Stimulated activated CD8-positive, alpha-beta memory T cell treated with anti-CD3 and anti-CD28 coated beads, Interleukin-12 subunit alpha, Interleukin-12 subunit beta, amount 100 ng/mL, for 24 hours (primary cell): ENCODE data around the gene GMPR2.

ENCODE experiments used
- DNase-seq: peaks from one replicate; pipeline ENCODE4 v3.0.0-alpha.2; 2020; ENCODE audit errors: extremely low read depth

Gene GMPR2

DNA sequence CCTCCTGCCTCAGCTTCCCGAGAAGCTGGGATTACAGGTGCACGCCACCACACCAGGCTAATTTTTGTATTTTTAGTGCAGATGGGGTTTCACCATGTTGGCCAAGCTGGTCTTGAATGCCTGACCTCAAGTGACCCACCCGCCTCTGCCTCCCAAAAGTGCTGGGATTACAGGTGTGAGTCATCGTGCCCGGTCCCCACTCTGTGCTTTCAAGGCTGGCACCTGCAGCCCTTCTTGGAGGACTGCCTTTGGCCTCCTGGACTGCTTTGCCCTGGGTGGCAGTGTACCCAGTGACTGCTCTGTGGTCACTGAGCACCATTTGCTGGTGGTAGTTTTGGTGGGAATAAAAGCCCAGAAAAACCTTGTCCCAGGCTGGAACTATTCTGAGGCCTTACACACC is 54.3 kb downstream of the GMPR2 start:
- no peak for DNase-seq
